ENCODE measurements around the gene ARHGAP15. TPM values are rescaled to one million over a fixed set of nuclear protein-coding genes. Genes with fewer than 3 reads are reported as not detected.

ARHGAP15 gene
- total RNA-seq, 4 donors from 2014 or later: 7.9 to 32.5 (median 20.7) TPM

- no peak for TF ChIP-seq CTCF (IDR thresholded peaks at IDR 0.05; ENCODE audit: low read depth)
Measured at GRCh38 chr2:143290221-143290620, 161.0 kb downstream of the ARHGAP15 start.

- no peak for TF ChIP-seq CTCF (IDR thresholded peaks at IDR 0.05; ENCODE audit: low read depth)
Measured at GRCh38 chr2:143294068-143294467, 164.8 kb downstream of the ARHGAP15 start.

- no peak for TF ChIP-seq CTCF (IDR thresholded peaks at IDR 0.05; ENCODE audit: low read depth)
Measured at GRCh38 chr2:143296089-143296488, 166.9 kb downstream of the ARHGAP15 start.

- no peak for TF ChIP-seq CTCF (IDR thresholded peaks at IDR 0.05; ENCODE audit: low read depth)
Measured at GRCh38 chr2:143297182-143297581, 168.0 kb downstream of the ARHGAP15 start.

- no peak for TF ChIP-seq CTCF (IDR thresholded peaks at IDR 0.05; ENCODE audit: low read depth)
Measured at GRCh38 chr2:143300536-143300935, 171.3 kb downstream of the ARHGAP15 start.

- TF ChIP-seq CTCF (IDR thresholded peaks at IDR 0.05; ENCODE audit: low read depth): no peak
Measured at GRCh38 chr2:143311426-143311825, 182.2 kb downstream of the ARHGAP15 start.

- no peak for TF ChIP-seq CTCF (IDR thresholded peaks at IDR 0.05; ENCODE audit: low read depth)
Measured at GRCh38 chr2:143312441-143312840, 183.2 kb downstream of the ARHGAP15 start.
